Activated T-helper 1 cell treated with anti-CD3 and anti-CD28 coated beads, Interleukin-12 subunit alpha, Interleukin-12 subunit beta, Interleukin-2, Interleukin-4 antibody, amounts not matched to agents 30 ng/mL and 10 ng/mL and 1 ng/mL, durations not matched to agents 14 hours and 24 hours and 36 hours (primary cell): ENCODE data around the gene CMSS1. TPM values are rescaled to one million over a fixed set of nuclear protein-coding genes. Genes with fewer than 3 reads are reported as not detected.

Experiments
- DNase-seq: peaks from one replicate; pipeline ENCODE4 v3.0.0; 2021; ENCODE audit warnings: low spot score
- H3K27ac Mint-ChIP-seq: one replicate; pipeline ENCODE4 v1.8.0; 2021; ENCODE audit warnings: mild to moderate bottlenecking, mixed read lengths
- H3K27me3 Mint-ChIP-seq: one replicate; pipeline ENCODE4 v1.8.0; 2022; ENCODE audit warnings: mild to moderate bottlenecking, moderate library complexity, mixed read lengths; ENCODE audit not compliant: insufficient read depth
- H3K36me3 Mint-ChIP-seq: one replicate; pipeline ENCODE4 v1.8.0; 2021; ENCODE audit warnings: low read depth, mixed read lengths
- H3K4me1 Mint-ChIP-seq: one replicate; pipeline ENCODE4 v1.8.0; 2021; ENCODE audit warnings: low read depth, mixed read lengths
- H3K4me3 Mint-ChIP-seq: one replicate; pipeline ENCODE4 v1.8.0; 2021; ENCODE audit warnings: mild to moderate bottlenecking, moderate library complexity, mixed read lengths
- H3K9me3 Mint-ChIP-seq: one replicate; pipeline ENCODE4 v1.8.0; 2021; ENCODE audit warnings: mixed read lengths
- intact Hi-C: fragments of 100-400 bp; cut with micrococcal nuclease; formaldehyde crosslinking; loops from one replicate; pipeline ENCODE4 v1.15.1; 2024
- total RNA-seq: library from RNA; stranded (reverse); gene quantifications from 2 replicates; pipeline ENCODE4 v1.2.3, GENCODE V29; 2022

The CMSS1 gene
- total RNA-seq, 1 donor from 2014 or later: 108 TPM

DNA sequence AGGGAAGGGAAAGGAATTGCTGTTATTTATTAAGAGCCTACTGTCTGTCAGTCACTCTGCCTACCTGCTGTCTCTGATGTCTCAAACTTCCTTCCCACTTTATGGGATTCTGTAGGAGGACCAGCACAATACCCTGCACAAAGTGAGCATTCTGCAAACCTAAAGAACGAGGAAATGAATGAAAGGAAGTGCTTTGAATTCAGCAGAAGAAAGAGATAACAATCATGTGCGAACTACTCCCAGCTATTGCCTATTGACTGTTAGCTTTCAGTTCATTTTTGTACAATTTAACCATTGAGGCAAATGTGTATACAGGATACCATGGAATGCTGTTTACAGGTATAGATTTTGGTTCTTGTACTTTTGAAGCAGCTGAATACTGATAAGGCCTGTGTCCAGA, 66.8 kb downstream of the CMSS1 start:
- Mint-ChIP-seq H3K36me3 (peaks cover 9% of the 10 kb centered on the region), H3K27me3 (peaks cover 4% of the 10 kb centered on the region), H3K4me1 (peaks cover 29% of the 10 kb centered on the region), H3K9me3 (peaks cover 3% of the 10 kb centered on the region), H3K4me3 (no peak overlapping the region), H3K27ac (no peak overlapping the region)
- no peak for DNase-seq
- intact Hi-C loops: loop anchor here (1.0 to 5.0 kb wide), 2 partner anchors 9 to 78 kb away; no protein-coding TSS in a partner anchor

DNA sequence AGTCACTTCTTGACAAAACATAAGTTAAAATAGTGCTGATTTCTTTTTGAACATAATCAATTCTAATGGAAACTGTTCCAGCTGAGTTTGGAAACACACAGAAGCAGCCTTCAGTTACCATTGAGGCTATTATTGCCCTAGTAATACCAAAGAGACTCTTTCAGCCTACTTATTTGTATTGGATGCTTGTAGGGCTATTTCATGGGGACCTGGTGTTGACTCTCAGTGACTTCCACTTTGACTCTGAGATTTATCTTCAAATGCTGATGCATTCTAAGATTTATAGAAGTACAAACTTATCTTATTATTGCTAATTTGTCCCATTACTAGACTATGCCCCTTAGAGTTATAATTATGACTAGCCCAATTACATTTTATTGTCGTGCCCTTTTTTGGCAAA, 67.4 kb downstream of the CMSS1 start:
- peaks cover 29% of the 10 kb centered on the region for H3K4me1 Mint-ChIP-seq
- DNase-seq: no peak
- H3K4me3 Mint-ChIP-seq: no peak overlapping the region
- no peak overlapping the region for H3K27ac Mint-ChIP-seq
- H3K36me3 Mint-ChIP-seq: peaks cover 7% of the 10 kb centered on the region
- H3K27me3 Mint-ChIP-seq: peaks cover 2% of the 10 kb centered on the region
- peaks cover 3% of the 10 kb centered on the region for H3K9me3 Mint-ChIP-seq
- intact Hi-C loops: no loop called here

DNA sequence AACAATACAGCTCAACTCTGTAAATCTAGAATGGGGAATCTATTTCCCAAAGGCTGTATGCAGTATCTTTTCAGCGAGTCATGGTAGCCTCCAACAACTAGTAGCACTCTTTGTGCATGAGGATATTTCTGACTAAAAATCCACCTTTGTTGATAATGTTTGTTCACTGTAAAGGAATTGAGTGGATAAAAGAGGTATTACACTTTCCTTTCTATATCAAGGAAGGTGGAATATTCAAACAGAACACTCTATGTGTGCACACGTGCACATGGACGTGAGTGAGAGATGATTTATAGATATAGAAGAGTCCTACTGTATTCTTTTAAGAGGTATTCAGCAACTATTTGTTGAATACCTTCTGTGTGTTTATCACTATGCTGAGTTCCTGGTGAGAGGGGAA, 68.2 kb downstream of the CMSS1 start:
- DNase-seq: no peak

GRCh38 chr3:99891610-99892285, 74.1 kb downstream of the CMSS1 start:
- Mint-ChIP-seq H3K27me3 (peaks cover 2% of the 10 kb centered on the region), H3K36me3 (peaks cover 1% of the 10 kb centered on the region), H3K9me3 (no peaks in the 10 kb centered on the region), H3K4me1 (peaks cover 21% of the 10 kb centered on the region), H3K4me3 (no peak overlapping the region), H3K27ac (no peak overlapping the region)
- no peak for DNase-seq
- intact Hi-C loops: no loop called here

More for the DNA sequence above, 68.2 kb downstream of the CMSS1 start:
- H3K4me3 Mint-ChIP-seq: no peak overlapping the region
- H3K36me3 Mint-ChIP-seq: peaks cover 6% of the 10 kb centered on the region
- intact Hi-C loops: no loop called here
- peaks cover 29% of the 10 kb centered on the region for H3K4me1 Mint-ChIP-seq
- H3K27me3 Mint-ChIP-seq: peaks cover 4% of the 10 kb centered on the region
- H3K27ac Mint-ChIP-seq: no peak overlapping the region
- H3K9me3 Mint-ChIP-seq: peaks cover 3% of the 10 kb centered on the region

GRCh38 chr3:99892332-99892731, 74.7 kb downstream of the CMSS1 start:
- Mint-ChIP-seq H3K27ac (no peak overlapping the region), H3K4me3 (no peak overlapping the region), H3K27me3 (peaks cover 2% of the 10 kb centered on the region), H3K9me3 (no peaks in the 10 kb centered on the region), H3K36me3 (peaks cover 1% of the 10 kb centered on the region), H3K4me1 (peaks cover 21% of the 10 kb centered on the region)
- DNase-seq: no peak
- intact Hi-C loops: no loop called here

GRCh38 chr3:99895131-99895696, 77.6 kb downstream of the CMSS1 start:
- H3K27me3 Mint-ChIP-seq: peaks cover 2% of the 10 kb centered on the region
- no peaks in the 10 kb centered on the region for H3K36me3 Mint-ChIP-seq
- peaks cover 21% of the 10 kb centered on the region for H3K4me1 Mint-ChIP-seq
- intact Hi-C loops: no loop called here
- H3K4me3 Mint-ChIP-seq: no peak overlapping the region
- no peak overlapping the region for H3K27ac Mint-ChIP-seq
- DNase-seq: no peak
- no peaks in the 10 kb centered on the region for H3K9me3 Mint-ChIP-seq

GRCh38 chr3:99895703-99896441, 78.2 kb downstream of the CMSS1 start:
- no peak overlapping the region for H3K27ac Mint-ChIP-seq
- peaks cover 21% of the 10 kb centered on the region for H3K4me1 Mint-ChIP-seq
- DNase-seq: no peak
- no peaks in the 10 kb centered on the region for H3K27me3 Mint-ChIP-seq
- no peaks in the 10 kb centered on the region for H3K36me3 Mint-ChIP-seq
- no peaks in the 10 kb centered on the region for H3K9me3 Mint-ChIP-seq
- intact Hi-C loops: no loop called here
- H3K4me3 Mint-ChIP-seq: no peak overlapping the region

DNA sequence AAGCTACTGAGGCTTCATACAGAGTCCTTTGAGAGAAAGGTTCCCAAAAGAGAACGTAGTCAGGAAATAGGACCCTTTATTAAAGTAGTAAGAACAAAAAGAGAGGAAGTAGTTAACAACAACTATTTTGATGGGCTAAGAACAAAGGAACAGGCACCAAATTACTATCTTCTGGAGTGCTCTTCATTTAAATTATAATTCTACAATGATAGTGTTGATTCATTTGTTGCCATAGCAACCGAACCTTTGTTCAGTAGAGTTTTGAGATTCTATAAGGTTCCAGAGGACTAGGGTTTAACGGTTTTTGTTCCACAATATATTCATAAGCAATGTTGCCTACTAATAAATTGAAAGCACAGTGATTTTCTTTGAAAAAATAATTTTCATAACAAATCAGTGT, 78.8 kb downstream of the CMSS1 start:
- Mint-ChIP-seq H3K27me3 (no peaks in the 10 kb centered on the region), H3K4me3 (no peak overlapping the region), H3K27ac (no peak overlapping the region), H3K4me1 (peaks cover 25% of the 10 kb centered on the region), H3K9me3 (no peaks in the 10 kb centered on the region), H3K36me3 (no peaks in the 10 kb centered on the region)
- intact Hi-C loops: no loop called here
- no peak for DNase-seq

GRCh38 chr3:99899603-99900002, 81.9 kb downstream of the CMSS1 start:
- H3K27ac Mint-ChIP-seq: no peak overlapping the region
- no peaks in the 10 kb centered on the region for H3K9me3 Mint-ChIP-seq
- H3K27me3 Mint-ChIP-seq: no peaks in the 10 kb centered on the region
- H3K36me3 Mint-ChIP-seq: peaks cover 2% of the 10 kb centered on the region
- peaks cover 20% of the 10 kb centered on the region for H3K4me1 Mint-ChIP-seq
- H3K4me3 Mint-ChIP-seq: no peak overlapping the region
- DNase-seq: no peak
- intact Hi-C loops: no loop called here

GRCh38 chr3:99900248-99900647, 82.6 kb downstream of the CMSS1 start:
- Mint-ChIP-seq H3K36me3 (peaks cover 4% of the 10 kb centered on the region), H3K4me1 (peaks cover 18% of the 10 kb centered on the region), H3K4me3 (no peak overlapping the region), H3K27ac (no peak overlapping the region), H3K9me3 (no peaks in the 10 kb centered on the region), H3K27me3 (no peaks in the 10 kb centered on the region)
- intact Hi-C loops: no loop called here
- no peak for DNase-seq

DNA sequence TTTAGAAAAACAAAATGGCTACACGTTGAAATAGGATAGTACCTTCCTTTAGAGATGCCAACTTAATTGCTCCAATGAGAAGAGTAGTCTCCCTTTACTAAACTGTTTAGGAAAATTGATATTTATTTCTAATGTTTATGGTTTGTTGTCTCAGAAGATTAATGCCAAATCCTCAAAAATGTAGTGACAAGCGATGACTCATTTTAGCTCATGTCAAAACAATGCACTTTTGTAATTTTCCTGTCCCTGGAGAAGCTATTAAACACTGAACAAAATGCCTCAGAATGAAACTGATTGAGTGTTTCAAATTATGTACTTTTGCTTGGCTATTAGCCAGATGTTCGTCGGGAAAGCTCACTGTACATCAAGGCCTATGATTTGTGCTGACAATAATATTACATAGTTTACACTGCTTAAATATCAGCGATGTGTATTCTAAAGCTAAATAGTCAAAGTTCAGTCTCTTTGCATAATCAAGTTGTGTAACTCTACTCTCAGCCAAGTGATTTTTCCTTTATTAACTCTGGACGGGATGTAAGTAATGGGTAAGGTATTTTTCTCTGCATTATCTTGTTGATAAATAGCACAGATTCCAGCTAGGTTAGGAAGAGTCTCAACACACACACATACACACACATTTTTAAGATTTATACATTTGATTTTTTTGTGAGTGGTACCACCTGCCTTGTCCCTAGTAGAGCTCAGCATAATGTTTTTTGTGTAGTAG, 83.7 kb downstream of the CMSS1 start:
- Mint-ChIP-seq H3K4me3 (no peak overlapping the region), H3K27ac (no peak overlapping the region), H3K36me3 (peaks cover 4% of the 10 kb centered on the region), H3K9me3 (no peaks in the 10 kb centered on the region), H3K27me3 (no peaks in the 10 kb centered on the region), H3K4me1 (peaks cover 7% of the 10 kb centered on the region)
- DNase-seq: no peak
- intact Hi-C loops: no loop called here

DNA sequence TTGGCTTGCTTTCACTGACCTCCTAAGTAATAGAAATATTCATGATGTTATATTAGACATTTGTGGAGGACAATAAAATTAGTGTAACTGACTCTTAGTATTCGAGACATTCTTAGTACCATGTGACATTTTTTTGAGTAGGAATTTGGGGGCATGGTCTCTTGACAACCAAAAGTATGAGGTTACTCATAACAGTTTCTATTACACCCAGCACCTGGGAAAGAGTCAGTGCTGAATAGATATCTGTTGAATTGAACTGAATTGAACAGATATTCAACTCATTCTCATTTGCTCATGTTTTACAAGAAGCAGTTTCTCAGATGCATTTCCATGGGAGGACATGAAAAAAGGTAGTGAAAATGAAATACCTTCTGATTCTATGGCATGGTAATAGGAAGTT, 84.4 kb downstream of the CMSS1 start:
- DNase-seq: no peak
- Mint-ChIP-seq H3K4me1 (peaks cover 5% of the 10 kb centered on the region), H3K27ac (no peak overlapping the region), H3K9me3 (no peaks in the 10 kb centered on the region), H3K27me3 (no peaks in the 10 kb centered on the region), H3K36me3 (peaks cover 4% of the 10 kb centered on the region), H3K4me3 (no peak overlapping the region)
- intact Hi-C loops: no loop called here

- Mint-ChIP-seq H3K36me3 (peaks cover 4% of the 10 kb centered on the region), H3K4me3 (no peak overlapping the region), H3K4me1 (peaks cover 5% of the 10 kb centered on the region), H3K27ac (no peak overlapping the region), H3K9me3 (no peaks in the 10 kb centered on the region), H3K27me3 (no peaks in the 10 kb centered on the region)
- intact Hi-C loops: no loop called here
- DNase-seq: no peak
Measured at GRCh38 chr3:99903869-99904268, 86.2 kb downstream of the CMSS1 start.
